Fibroblast of the aortic adventitia (primary cell): ENCODE measurements around the gene NPHP4. TPM values are rescaled to one million over a fixed set of nuclear protein-coding genes. Genes with fewer than 3 reads are reported as not detected.

Experiments used
- DNase-seq: peaks from one replicate; pipeline ENCODE4 v3.0.0-alpha.2; 2010; ENCODE audit warnings: low read depth
- H3K4me3 ChIP-seq: 2 replicates; pipeline ENCODE4 v1.5.1; 2011; ENCODE audit warnings: low read depth, mild to moderate bottlenecking, control low read depth, low read length, moderate library complexity
- total RNA-seq: library from RNA; depleted of rRNA; stranded (reverse); fragments of >200 nt; gene quantifications from 2 replicates; pipeline ENCODE4 v1.2.3, GENCODE V29; 2012; ENCODE audit warnings: low replicate concordance
- TF ChIP-seq, protein P1 (sequence below): IDR thresholded peaks from 2 replicates; pipeline ENCODE4 v1.5.1; 2011; ENCODE audit warnings: mild to moderate bottlenecking, low read length, control low read depth, inconsistent platforms; ENCODE audit not compliant: insufficient read depth

The NPHP4 gene
- total RNA-seq, 1 donor, result 6.9 TPM

DNA sequence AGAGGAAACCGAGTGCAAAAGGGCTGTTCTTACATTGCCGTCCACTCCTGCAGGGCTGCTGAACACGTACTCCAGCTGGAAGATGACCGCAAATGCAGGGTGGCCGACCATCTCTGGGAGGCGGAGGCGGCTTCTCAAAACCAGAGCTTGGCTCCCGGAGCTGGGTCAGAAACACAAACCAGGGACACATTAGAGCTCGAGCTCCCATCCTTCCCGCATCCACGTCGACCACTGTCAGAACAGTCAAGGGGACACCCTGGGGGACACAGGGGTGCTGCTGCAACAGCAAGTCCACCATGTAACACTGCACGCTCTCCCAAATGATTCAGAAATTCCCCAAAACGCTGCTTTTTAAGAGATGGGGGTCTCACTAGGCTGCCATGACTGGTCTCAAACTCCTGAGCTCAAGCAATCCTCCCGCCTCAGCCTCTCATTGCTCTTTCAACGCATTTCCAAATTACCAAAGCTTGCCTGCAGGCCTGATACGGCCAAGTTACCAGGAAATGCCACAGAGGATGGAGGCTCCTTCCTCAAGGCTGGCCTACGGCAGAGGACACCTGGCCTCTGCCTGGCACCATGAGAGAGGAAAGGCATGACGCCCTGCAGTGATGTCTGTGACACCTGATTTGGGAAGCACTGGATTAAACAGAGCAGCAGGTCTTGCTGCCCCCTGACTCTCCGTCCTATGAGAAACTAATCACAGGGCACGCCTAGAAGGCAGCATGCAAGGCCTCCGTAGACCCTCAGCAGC is 45.0 kb downstream of the NPHP4 start:
- TF ChIP-seq, protein P1, sequence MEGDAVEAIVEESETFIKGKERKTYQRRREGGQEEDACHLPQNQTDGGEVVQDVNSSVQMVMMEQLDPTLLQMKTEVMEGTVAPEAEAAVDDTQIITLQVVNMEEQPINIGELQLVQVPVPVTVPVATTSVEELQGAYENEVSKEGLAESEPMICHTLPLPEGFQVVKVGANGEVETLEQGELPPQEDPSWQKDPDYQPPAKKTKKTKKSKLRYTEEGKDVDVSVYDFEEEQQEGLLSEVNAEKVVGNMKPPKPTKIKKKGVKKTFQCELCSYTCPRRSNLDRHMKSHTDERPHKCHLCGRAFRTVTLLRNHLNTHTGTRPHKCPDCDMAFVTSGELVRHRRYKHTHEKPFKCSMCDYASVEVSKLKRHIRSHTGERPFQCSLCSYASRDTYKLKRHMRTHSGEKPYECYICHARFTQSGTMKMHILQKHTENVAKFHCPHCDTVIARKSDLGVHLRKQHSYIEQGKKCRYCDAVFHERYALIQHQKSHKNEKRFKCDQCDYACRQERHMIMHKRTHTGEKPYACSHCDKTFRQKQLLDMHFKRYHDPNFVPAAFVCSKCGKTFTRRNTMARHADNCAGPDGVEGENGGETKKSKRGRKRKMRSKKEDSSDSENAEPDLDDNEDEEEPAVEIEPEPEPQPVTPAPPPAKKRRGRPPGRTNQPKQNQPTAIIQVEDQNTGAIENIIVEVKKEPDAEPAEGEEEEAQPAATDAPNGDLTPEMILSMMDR, result no peak
- H3K4me3 ChIP-seq, result no peak overlapping the region
- DNase-seq, result no peak

DNA sequence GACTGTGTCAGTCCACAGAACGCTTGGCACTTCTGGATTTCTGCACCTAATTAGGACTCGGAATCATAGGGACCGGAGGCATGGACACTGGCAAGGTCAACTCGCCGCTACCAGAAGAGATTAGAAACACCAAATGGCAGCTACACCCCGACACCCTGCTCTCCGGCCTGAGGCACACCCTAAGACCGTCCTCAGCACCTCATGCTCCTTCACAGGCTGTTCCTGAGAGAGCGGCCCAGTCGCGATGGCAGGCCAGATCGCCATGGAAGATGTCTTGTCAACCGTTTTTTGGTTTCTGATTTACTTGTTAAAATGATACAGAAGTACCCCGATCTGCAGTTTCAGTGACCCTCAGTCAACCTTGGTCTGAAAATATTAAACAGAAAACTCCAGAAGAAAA is 46.8 kb downstream of the NPHP4 start:
- H3K4me3 ChIP-seq, result no peak overlapping the region
- DNase-seq, result no peak
- TF ChIP-seq, protein P1, result no peak

DNA sequence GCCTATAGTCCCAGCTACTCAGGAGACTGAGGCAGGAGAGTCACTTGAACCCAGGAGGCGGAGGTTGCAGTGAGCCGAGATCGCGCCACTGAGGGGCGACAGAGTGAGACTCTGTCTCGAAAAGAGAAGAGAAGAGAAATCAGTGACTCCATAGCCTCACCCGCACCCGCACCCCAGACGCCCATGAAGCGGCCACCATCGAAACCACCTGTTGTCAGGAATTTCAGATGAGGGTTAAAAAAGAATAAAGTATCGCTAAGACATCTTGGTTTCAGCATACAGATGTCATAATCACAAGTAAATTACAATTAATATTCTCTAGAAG is 47.4 kb downstream of the NPHP4 start:
- TF ChIP-seq, protein P1, result no peak
- no peak overlapping the region for H3K4me3 ChIP-seq
- DNase-seq, result no peak

DNA sequence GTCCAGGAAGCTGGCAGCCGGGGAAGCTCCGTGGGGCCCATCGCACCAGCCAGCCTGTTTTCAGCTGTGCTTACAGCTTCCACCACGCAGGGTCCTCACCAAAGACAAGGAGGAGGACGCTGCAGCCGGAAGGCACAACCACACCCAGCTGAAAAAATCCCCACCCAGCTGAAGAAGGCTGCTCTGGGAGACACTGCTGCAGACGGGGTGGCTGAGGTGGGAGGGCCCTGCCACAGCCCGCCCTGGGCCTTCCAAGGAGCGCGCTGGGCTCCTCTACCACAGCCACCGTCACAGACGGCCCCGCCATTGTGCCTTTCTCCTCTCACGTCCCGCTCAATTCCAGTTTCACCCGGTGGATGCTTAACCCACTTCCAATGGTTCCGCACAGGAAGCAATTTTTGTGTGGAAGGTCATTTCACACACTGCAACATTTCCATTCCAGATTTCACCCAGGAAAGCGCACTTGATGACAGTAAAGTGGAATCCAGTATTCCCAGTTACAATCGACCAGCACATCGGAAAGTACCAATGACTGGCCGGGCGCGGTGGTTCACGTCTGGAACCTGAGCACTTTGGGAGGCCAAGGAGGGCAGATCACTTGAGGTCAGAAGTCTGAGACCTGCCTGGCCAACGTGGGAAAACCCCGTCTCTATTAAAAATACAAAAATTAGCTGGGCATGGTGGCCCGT is 47.9 kb downstream of the NPHP4 start:
- DNase-seq, result no peak
- TF ChIP-seq, protein P1, result no peak
- no peak overlapping the region for H3K4me3 ChIP-seq

DNA sequence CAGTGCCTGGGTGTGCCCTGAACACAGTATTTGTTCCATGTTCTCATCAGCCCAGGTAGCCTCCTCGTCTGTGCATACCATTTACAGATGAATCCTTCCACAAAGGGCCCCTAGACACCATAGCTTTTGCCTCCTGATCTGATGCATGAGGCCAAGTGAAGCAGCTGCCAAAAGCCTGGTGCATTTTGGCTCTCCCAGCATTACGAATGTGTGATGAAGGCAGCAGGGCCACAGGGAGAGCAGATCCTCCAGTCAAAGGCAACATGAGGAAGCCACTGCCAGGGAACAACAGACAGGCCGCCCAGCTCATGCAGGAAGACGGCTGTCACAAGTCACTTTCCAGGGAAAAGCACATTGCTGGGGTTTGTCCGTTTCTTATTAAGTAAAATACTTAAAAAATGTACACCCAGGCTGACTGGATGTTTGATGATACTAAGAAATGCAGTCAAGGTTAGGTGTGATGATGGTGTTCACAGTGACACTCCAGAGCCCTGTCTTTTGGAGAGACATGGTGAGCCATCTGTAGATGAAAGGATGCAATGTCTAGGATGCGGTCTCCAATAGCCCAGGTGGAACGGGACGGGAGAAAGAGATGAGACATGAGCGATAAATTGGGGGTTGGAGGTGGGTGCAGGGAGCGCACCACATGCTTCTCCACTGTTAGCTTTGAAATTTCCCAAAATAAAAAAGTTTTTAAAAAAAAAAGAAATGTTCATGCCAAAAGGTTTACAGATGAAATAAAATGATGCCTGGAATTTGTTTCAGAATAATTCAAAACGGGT is 48.7 kb downstream of the NPHP4 start:
- H3K4me3 ChIP-seq, result no peak overlapping the region
- DNase-seq, result no peak
- TF ChIP-seq, protein P1, result no peak

DNA sequence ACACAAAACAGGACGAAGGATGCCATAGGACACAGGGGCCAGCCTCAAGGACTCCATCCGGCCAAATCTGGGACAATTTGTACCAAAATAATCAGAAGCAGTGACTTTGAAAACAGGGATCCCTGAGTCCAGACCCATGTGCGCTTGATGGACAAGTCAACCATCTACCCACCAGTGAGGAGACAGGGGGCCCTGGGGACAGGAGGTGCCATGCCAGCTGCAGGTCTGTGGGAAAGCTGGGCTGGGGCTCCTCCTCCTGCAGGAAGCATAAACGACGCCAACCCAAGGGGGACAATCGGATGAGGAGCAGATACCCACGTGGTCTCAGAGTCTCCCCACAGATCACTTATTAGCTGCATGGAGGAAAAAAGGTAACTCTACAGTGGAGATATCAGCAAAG is 50.6 kb downstream of the NPHP4 start:
- no peak for DNase-seq
- H3K4me3 ChIP-seq, result no peak overlapping the region
- TF ChIP-seq, protein P1, result no peak
